ENCODE results near the gene NMT2.

NMT2 gene

DNA sequence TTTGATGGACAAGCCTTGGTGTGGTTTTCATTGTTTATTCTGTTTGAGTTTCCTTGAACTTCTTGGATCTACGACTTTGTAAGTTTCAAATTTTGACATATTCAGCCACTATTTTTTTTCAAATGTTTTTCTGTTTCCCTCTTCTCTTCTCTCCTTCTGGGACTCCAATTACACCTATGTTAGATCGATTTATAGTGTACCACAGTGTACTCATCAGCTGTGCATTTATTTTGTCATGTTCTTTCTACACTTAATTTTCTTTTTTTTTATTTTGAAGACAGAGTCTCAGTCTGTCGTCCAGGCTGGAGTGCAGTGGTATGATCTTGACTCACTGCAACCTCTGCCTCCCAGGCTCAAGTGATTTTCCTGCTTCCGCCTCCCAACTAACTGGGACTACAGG is 108.6 kb downstream of the NMT2 start:
- no peak overlapping the region for H3K4me3 ChIP-seq (ENCODE audit: low read depth, low read length)
- TF ChIP-seq CTCF (IDR thresholded peaks at IDR 0.05; ENCODE audit: insufficient read depth, low read depth, low read length, missing control alignments): no peak
- no peak for DNase-seq (ENCODE audit: low read depth)

GRCh38 chr10:15058689-15059088 is 109.8 kb downstream of the NMT2 start:
- no peak for TF ChIP-seq CTCF (IDR thresholded peaks at IDR 0.05; ENCODE audit: insufficient read depth, low read depth, low read length, missing control alignments)
- no peak overlapping the region for H3K4me3 ChIP-seq (ENCODE audit: low read depth, low read length)
- DNase-seq (ENCODE audit: low read depth): no peak
